Stimulated activated CD4-positive, alpha-beta T cell treated with anti-CD3 and anti-CD28 coated beads, Interleukin-1b, Interleukin-23, amount 100 ng/mL, for 24 hours (primary cell): Measurements from ENCODE around the gene TUT4.
"Not testable (repeated sequence)": the region's sequence is repeated elsewhere in the genome, so short reads cannot be mapped to it uniquely, and the experiment has no call there.

Experiments used
- DNase-seq, 4 experiments: peaks; one replicate each; pipeline ENCODE4 v3.0.0-alpha.2; 2020; ENCODE audit warnings: low read depth in 4 of 4, low spot score in 1 of 4

The TUT4 gene

DNA sequence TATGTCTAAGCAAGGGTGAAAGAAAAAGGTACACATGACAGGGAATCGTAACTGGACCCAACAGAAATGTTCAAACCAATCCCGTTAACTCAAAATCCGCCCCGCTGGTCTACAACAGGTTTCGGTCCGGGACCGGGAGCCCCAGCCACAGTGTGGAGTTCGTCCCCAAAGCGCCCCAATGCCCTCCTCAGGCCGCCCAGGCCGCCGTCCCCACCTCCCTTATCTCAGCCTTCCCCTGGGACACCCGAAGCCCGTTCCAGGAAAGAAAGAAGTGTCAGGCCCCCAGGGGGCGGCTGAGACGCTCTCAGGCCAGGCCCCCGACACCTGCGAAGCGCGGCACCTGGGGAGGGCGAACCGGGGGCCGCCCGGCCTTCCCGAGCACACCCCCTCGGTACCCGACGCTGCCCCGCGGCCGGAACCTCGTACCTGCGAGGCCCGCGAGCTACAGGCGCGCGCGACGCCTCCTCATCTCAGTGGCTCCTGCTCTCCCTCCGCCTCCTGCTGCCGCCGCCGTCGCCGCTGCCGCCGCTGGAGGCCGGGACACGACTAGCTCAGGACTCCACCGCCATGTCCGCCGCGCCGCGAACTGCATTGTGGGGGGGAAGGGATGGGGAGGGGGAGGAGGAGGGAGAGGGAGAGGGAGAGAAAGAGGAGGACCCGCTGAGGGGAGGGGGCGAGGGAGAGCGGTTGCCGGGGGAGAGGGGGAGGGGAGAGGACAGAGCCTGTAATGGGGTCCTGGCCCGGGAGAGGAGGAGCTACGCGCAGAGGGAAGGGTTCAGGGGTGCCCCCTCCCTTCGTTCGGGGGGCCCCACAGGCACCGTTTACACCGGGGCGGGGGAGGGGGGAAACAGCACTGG lies at the start of gene TUT4:
Gene TUT4, minus strand, starts transcription at position 588 of the 857 bp plus-strand sequence. CDS start 26,812 bp downstream, outside the sequence.
- peak; percentile 51 to 66 (median 58) for DNase-seq

GRCh38 chr1:52601991-52602855 lies 49.3 kb upstream of the TUT4 start, which contains the start of gene GPX7:
TSS of gene GPX7 (plus strand) at chr1:52602371. CDS start at chr1:52602410, 39 bp downstream.
- peak; percentile 24 to 36 (median 32) for DNase-seq

DNA sequence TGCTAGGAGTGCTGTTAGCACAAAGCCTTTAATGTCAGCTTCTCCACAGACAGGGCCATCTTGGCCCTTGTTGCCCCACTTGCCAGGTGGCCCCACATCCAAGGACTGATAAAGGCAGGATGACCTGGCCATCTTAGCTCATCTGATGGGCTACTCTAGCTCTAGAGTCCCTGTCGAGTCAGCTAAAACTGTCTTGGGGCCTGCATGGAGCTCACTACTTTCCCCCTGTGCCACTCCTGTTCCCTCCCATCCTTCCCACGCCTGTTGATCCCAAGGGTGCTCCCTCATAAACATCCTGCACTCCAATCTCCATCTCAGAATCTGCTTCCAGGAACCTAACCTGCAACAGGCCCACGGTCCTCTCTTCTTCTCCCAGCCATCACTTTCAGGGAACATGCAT lies 48.6 kb upstream of the TUT4 start:
- no peak for DNase-seq

DNA sequence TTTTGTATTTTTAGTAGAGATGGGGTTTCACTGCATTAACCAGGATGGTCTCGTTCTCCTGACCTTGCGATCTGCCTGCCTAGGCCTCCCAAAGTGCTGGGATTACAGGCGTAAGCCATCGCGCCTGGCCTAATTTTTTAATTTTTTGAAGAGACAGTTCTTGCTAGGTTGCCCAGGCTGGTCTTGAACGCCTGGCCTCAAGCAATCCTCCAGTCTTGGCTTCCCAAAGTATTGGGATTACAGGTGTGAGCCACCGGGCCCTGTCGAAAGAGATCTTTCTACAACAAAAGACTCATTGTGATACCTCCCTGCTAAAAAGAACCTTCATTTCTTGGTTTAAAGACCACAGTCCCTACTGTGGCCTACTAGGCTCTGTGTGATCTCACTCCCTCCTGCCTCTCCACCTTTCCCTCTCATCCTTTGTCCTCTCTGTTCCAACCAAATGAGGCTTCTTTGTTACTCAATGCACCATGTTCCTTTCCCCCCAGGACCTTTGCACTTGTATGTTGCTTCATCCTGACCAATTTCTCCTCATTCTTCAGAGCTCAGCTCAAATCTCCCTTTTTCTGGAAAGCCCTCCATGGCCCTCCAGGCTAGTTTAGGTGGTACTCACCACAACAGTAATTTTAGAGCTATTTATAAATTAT lies 47.8 kb upstream of the TUT4 start:
- no peak for DNase-seq

GRCh38 chr1:52599236-52599635 lies 46.3 kb upstream of the TUT4 start:
- no peak for DNase-seq

DNA sequence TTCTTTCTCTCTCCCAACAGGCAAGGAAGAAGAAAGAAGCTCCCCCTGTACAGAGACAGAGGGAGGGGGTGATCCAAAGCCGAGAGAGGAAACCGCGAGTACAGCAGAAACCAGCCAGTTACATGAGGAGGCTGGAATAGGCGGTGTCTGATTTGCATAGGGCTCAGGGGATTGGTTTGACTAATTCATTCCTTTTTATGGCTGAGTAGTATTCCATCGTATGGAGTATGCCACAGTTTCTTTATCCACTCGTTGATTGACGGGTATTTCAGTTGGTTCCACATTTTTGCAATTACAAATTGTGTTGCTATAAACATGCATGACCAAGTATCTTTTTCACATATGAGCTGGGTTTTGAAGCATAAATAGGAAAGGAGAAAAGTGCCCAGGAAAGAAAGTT lies 45.8 kb upstream of the TUT4 start:
- DNase-seq, result no peak

DNA sequence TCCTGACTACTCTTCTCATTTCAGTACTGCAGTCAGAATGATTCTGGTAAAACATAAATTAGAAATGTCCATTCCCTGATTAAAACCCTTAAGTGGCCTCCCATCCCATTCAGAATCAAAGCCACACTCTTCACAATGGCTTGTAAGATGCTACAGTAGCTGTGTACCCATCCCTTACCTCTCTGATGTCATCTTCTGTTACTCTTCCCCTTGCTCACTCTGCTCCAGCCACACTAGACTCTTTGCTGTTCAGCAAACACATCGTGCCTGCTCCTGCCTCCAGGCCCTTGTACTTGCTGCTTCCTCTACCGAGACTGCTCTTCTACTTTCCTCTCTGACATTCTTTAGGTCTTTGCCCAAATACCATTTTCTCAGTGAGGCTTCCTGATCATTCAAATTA lies 45.0 kb upstream of the TUT4 start:
- no peak for DNase-seq

DNA sequence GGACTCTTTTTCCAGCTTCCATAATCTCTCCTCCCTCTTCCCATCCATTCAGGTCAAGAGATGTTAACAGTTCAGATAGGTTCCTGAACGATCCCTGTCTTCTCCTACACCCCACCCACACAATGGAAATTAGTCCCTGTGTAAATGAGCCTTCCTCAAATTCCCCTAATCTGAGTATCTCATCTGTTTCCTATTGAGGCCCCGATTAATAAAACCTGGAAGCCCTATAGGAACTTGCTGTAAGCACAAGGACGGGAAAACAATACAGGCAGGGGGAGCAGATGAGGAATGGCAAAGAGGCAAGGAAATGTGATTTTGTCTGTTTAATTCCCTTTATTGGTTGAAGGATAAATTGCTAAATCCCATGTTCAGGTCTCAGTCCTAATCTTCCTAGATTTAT lies 42.2 kb upstream of the TUT4 start:
- no peak for DNase-seq

- DNase-seq, result no peak
These were observed 40.6 kb upstream of the TUT4 start for GRCh38 chr1:52593495-52593894.

DNA sequence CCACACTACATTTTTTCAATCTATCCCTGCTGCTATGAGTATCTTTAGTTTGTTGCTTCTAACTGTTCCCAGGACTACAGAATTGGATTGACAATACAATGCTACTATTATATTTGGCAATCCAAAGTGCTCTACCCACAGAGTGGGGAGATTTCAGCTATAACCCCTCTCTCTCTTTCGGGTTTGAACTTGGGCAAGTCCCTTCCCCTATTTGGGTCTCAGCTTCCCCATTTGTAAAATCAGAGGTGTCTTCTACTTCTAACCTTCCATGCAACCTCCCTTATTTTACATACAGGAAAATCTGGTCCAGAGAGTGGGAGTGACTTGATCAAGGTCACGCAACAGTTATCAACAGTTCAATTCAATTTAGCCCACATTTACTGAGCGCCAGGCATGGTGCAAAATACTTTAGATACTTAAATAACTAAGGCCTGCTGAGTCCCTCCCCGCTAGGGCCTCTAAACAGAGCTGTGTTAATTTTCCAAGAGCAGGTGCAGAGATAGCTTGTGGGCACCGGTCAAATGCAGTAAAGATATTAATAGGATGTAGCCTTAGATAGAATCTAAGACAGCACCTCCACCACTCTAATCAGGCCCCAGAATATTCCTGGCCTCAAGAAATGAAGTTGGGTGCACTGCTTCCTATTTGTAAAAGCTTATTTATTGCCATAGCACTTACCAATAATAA lies 39.9 kb upstream of the TUT4 start:
- DNase-seq, result no peak

DNA sequence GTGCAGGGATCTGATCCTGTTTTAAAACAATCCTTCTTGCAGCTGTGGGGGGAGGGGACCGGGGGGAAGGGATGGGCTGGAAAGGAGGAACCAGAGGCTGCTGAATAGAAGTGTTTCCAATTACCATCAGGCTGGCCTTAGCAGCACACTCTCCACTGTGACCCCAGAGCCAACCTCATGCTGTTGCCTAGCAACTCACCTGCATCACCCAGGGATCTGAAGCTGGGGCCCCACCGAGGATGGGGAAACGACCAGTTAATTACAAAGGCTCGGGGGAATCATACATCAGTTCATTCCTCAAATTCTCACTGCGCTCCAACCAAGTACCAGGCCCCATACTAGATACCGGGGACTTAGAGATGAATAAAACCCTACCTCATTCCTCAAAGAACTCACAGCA lies 37.4 kb upstream of the TUT4 start:
- DNase-seq, result no peak

GRCh38 chr1:52588535-52588934 lies 35.6 kb upstream of the TUT4 start:
- DNase-seq, result no peak

DNA sequence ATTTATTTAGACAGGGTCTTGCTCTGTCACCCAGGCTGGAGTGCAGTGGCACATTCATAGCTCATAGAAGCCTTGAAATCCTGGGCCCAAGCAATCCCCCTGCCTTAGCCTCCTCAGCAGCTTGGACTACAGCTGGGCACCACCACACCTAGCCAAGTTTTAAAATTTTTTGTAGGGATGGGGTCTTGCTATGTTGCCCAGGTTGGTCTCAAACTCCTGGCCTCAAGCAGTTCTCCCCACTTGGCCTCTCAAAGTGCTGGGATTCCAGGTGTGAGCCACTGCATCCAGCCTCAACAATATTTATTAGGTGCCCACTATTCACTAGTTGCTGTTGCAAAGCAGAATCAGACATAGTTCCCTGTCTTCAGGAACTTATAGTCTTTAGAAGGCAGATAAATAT lies 35.1 kb upstream of the TUT4 start:
- no peak for DNase-seq

DNA sequence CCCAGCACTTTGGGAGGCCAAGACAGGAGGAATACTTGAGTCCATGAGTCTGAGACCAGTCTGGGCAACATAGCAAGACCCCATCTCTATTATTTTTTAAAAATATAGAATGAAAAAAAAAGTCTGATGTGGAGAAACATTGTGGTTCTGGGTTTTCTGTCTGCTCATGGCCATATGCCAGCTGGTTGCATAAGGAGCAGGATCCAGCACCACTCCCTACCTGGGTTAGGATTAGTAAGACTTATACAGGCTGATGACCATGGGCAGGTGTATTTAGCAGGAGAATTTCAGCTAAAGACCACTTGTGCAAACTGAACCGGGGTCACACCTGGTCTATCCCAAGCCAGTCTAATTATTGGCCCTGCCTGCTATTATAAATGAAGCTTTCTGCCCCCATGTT lies 32.6 kb upstream of the TUT4 start:
- DNase-seq, result no peak

GRCh38 chr1:52582116-52582696 lies 29.3 kb upstream of the TUT4 start:
- no peak for DNase-seq

GRCh38 chr1:52580283-52580682 lies 27.4 kb upstream of the TUT4 start:
- no peak for DNase-seq

DNA sequence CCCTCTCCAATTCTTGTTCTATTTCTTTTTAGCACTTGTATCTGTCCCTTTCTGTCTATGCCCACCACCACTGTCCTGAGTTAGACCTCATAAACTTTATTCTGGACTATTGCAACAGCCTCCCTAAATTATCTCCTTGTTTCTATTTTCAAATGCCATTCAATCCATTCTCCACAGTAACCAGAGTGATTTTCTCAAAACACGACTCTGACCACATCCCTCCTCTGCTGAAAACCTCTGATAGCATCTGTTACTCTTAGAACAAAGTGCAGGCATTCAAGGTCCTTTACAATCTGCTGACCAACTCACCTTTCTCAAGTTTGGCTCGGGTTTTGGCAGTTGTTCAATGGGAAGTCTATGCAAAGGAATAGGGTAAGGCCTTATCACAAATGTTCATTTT lies 26.5 kb upstream of the TUT4 start:
- no peak for DNase-seq

- not testable (repeated sequence) for DNase-seq
These were observed 25.2 kb upstream of the TUT4 start for GRCh38 chr1:52578066-52578465.

GRCh38 chr1:52576074-52576473 lies 23.2 kb upstream of the TUT4 start:
- no peak for DNase-seq

- DNase-seq, result no peak
These were observed 21.7 kb upstream of the TUT4 start for GRCh38 chr1:52574594-52574993.

GRCh38 chr1:52572387-52572786 lies 19.5 kb upstream of the TUT4 start:
- DNase-seq, result no peak
